ENCODE results near the gene OXER1.

The OXER1 gene

GRCh38 chr2:42800981-42801380 is 37.0 kb upstream of the OXER1 start:
- H3K4me3 ChIP-seq (ENCODE audit: low read length) = no peak overlapping the region
- no peak overlapping the region for H3K27ac ChIP-seq (ENCODE audit: low read depth, low read length)
- peaks cover 13% of the 10 kb centered on the region for H3K4me1 ChIP-seq (ENCODE audit: control insufficient read depth, low read length)
- TF ChIP-seq EZH2phosphoT487 (IDR thresholded peaks at IDR 0.05; ENCODE audit: borderline replicate concordance, low read length) = no peak
- no peak for TF ChIP-seq CTCF (IDR thresholded peaks at IDR 0.05; ENCODE audit: low read depth, low read length, poor library complexity, severe bottlenecking)
- no peak overlapping the region for H3K4me2 ChIP-seq (ENCODE audit: low read length)
- no peaks in the 10 kb centered on the region for H3F3A ChIP-seq (ENCODE audit: control insufficient read depth, insufficient read depth)
- no peaks in the 10 kb centered on the region for H3K9me3 ChIP-seq (ENCODE audit: control insufficient read depth, insufficient read depth, low read length)
- peaks cover 3% of the 10 kb centered on the region; the same call in 1 of the 2 replicates for H3K27me3 ChIP-seq (ENCODE audit: control insufficient read depth, low read length)
- H3K36me3 ChIP-seq (ENCODE audit: control insufficient read depth, low read length) = no peaks in the 10 kb centered on the region
- H3K79me2 ChIP-seq (ENCODE audit: control insufficient read depth, low read length) = no peaks in the 10 kb centered on the region
- H4K20me1 ChIP-seq (ENCODE audit: control insufficient read depth, insufficient read depth, low read depth, low read length) = no peaks in the 10 kb centered on the region
- H3K9me2 ChIP-seq (replicated peaks; ENCODE audit: control insufficient read depth, low read length) = no peaks in the 10 kb centered on the region

- Histone ChIP-seq H4K20me1 (ENCODE audit: control insufficient read depth, insufficient read depth, low read depth, low read length) (no peaks in the 10 kb centered on the region), H3K36me3 (ENCODE audit: control insufficient read depth, low read length) (no peaks in the 10 kb centered on the region), H3K9me2 (replicated peaks; ENCODE audit: control insufficient read depth, low read length) (no peaks in the 10 kb centered on the region), H3F3A (ENCODE audit: control insufficient read depth, insufficient read depth) (peaks cover 2% of the 10 kb centered on the region; the same call in 1 of the 2 replicates), H3K4me1 (ENCODE audit: control insufficient read depth, low read length) (peaks cover 18% of the 10 kb centered on the region), H3K9me3 (ENCODE audit: control insufficient read depth, insufficient read depth, low read length) (no peaks in the 10 kb centered on the region), H3K4me2 (ENCODE audit: low read length) (no peak overlapping the region), H3K27ac (ENCODE audit: low read depth, low read length) (no peak overlapping the region), H3K79me2 (ENCODE audit: control insufficient read depth, low read length) (no peaks in the 10 kb centered on the region), H3K4me3 (ENCODE audit: low read length) (no peak overlapping the region), H3K27me3 (ENCODE audit: control insufficient read depth, low read length) (peaks cover 3% of the 10 kb centered on the region; the same call in 1 of the 2 replicates)
- no peak for TF ChIP-seq EZH2phosphoT487 (IDR thresholded peaks at IDR 0.05; ENCODE audit: borderline replicate concordance, low read length)
- no peak for TF ChIP-seq CTCF (IDR thresholded peaks at IDR 0.05; ENCODE audit: low read depth, low read length, poor library complexity, severe bottlenecking)
These were observed 36.6 kb upstream of the OXER1 start for GRCh38 chr2:42800461-42800962.

- no peak overlapping the region for H3K27ac ChIP-seq (ENCODE audit: low read depth, low read length)
- H3K4me1 ChIP-seq (ENCODE audit: control insufficient read depth, low read length) = peaks cover 24% of the 10 kb centered on the region
- H3K9me3 ChIP-seq (ENCODE audit: control insufficient read depth, insufficient read depth, low read length) = no peaks in the 10 kb centered on the region
- no peak overlapping the region for H3K4me3 ChIP-seq (ENCODE audit: low read length)
- H3K4me2 ChIP-seq (ENCODE audit: low read length) = no peak overlapping the region
- no peaks in the 10 kb centered on the region for H4K20me1 ChIP-seq (ENCODE audit: control insufficient read depth, insufficient read depth, low read depth, low read length)
- no peaks in the 10 kb centered on the region for H3K9me2 ChIP-seq (replicated peaks; ENCODE audit: control insufficient read depth, low read length)
- H3K27me3 ChIP-seq (ENCODE audit: control insufficient read depth, low read length) = peaks cover 3% of the 10 kb centered on the region; the same call in 1 of the 2 replicates
- H3K36me3 ChIP-seq (ENCODE audit: control insufficient read depth, low read length) = no peaks in the 10 kb centered on the region
- H3K79me2 ChIP-seq (ENCODE audit: control insufficient read depth, low read length) = no peaks in the 10 kb centered on the region
- no peak for TF ChIP-seq CTCF (IDR thresholded peaks at IDR 0.05; ENCODE audit: low read depth, low read length, poor library complexity, severe bottlenecking)
- no peak for TF ChIP-seq EZH2phosphoT487 (IDR thresholded peaks at IDR 0.05; ENCODE audit: borderline replicate concordance, low read length)
- peaks cover 3% of the 10 kb centered on the region; the same call in 1 of the 2 replicates for H3F3A ChIP-seq (ENCODE audit: control insufficient read depth, insufficient read depth)
These were observed 35.9 kb upstream of the OXER1 start for GRCh38 chr2:42799881-42800280.
